ENCODE measurements around the gene ASTN1. TPM values are rescaled to one million over a fixed set of nuclear protein-coding genes. Genes with fewer than 3 reads are reported as not detected.

The ASTN1 gene
- total and polyA plus RNA-seq, 2 of the 4 experiments (the other 2 are of a cell fraction), result under 0.01 to 0.07 TPM

GRCh38 chr1:177065430-177065829 lies 99.1 kb downstream of the ASTN1 start:
- Histone ChIP-seq H3K27me3 (ENCODE audit: control insufficient read depth, insufficient read depth, low read length) (no peaks in the 10 kb centered on the region), H2BK120ac (ENCODE audit: low read depth, low read length) (no peak overlapping the region), H3K27ac (ENCODE audit: insufficient read depth, low read length) (no peak overlapping the region), H2AK5ac (ENCODE audit: low read depth, low read length) (no peak overlapping the region), H2AFZ (replicated peaks; ENCODE audit: low read length, poor library complexity) (no peak overlapping the region), H4K5ac (ENCODE audit: low read depth, low read length) (no peak overlapping the region), H2BK15ac (ENCODE audit: low read depth, low read length) (no peak overlapping the region), H3K9me1 (ENCODE audit: insufficient read depth, low read length) (no peaks in the 10 kb centered on the region), H3K14ac (replicated peaks; ENCODE audit: low read depth, low read length) (no peak overlapping the region), H4K20me1 (ENCODE audit: insufficient read depth, low read length) (no peaks in the 10 kb centered on the region), H4K91ac (ENCODE audit: insufficient read depth, low read depth, low read length) (no peak overlapping the region), H2AK9ac (replicated peaks; ENCODE audit: low read depth, low read length, poor library complexity) (no peak overlapping the region), H3K4me1 (ENCODE audit: control insufficient read depth, insufficient read depth, low read length) (no peaks in the 10 kb centered on the region), H4K8ac (ENCODE audit: low read depth in 2 of 2, low read length in 2 of 2) (no peak overlapping the region), H3K4me3 (ENCODE audit: insufficient read depth, low read depth, low read length) (no peak overlapping the region), H3K9me3 (ENCODE audit: control insufficient read depth, insufficient read depth, low read length) (no peaks in the 10 kb centered on the region), H3K36me3 (ENCODE audit: control insufficient read depth, insufficient read depth, low read length) (no peaks in the 10 kb centered on the region), H3K9ac (ENCODE audit: low read depth, low read length) (no peak overlapping the region), H3K4me2 (ENCODE audit: low read depth, low read length) (no peak overlapping the region), H3K79me1 (ENCODE audit: low read depth in 1 of 2, low read length in 2 of 2) (no peaks in the 10 kb centered on the region), H3K56ac (ENCODE audit: extremely low read depth, insufficient read depth, low read length) (no peak overlapping the region), H3K18ac (ENCODE audit: low read depth, low read length) (no peak overlapping the region), H2BK20ac (ENCODE audit: low read depth, low read length) (no peak overlapping the region), H3K4ac (ENCODE audit: low read depth, low read length) (no peak overlapping the region), H3K23ac (ENCODE audit: low read depth, low read length) (no peak overlapping the region), H2BK5ac (ENCODE audit: low read depth, low read length, poor library complexity, severe bottlenecking) (no peak overlapping the region)
- dilution Hi-C loops (cut with HindIII; ENCODE audit: low sequenced_read_pairs, unreplicated experiment) (no loop called here), intact Hi-C loops (cut with micrococcal nuclease) (no loop called here), in situ Hi-C loops (cut with MboI; ENCODE audit: low sequenced_read_pairs) (no loop called here)
- no peak for DNase-seq
- POLR2A ChIA-PET (ENCODE audit: unreplicated experiment), result no interaction called here
- TF ChIP-seq FOS (IDR thresholded peaks at IDR 0.05; ENCODE audit: low read depth, low read length) (no peak), CEBPB (IDR thresholded peaks at IDR 0.05; ENCODE audit: low read depth, low read length) (no peak), POLR2A (IDR thresholded peaks at IDR 0.05; ENCODE audit: low read depth, low read length) (no peak), MXI1 (IDR thresholded peaks at IDR 0.05; ENCODE audit: borderline replicate concordance, low read depth, low read length) (no peak), RAD21 (IDR thresholded peaks at IDR 0.05; ENCODE audit: low read length) (no peak), ELK1 (IDR thresholded peaks at IDR 0.05; ENCODE audit: borderline replicate concordance, low read depth, low read length) (no peak), CTCF (conservative IDR thresholded peaks at IDR 0.05; ENCODE audit: low read depth, low read length) (no peak), CHD1 (IDR thresholded peaks at IDR 0.05; ENCODE audit: low read depth, low read length) (no peak), RFX5 (IDR thresholded peaks at IDR 0.05; ENCODE audit: low read depth, low read length) (no peak), MAFK (IDR thresholded peaks at IDR 0.05; ENCODE audit: low read depth, low read length) (no peak), RCOR1 (IDR thresholded peaks at IDR 0.05; ENCODE audit: insufficient replicate concordance, low read length) (no peak), BHLHE40 (IDR thresholded peaks at IDR 0.05; ENCODE audit: low read depth, low read length) (no peak)
- BruUV-seq (replicated peaks), result no TSS peak
- ATAC-seq (ENCODE audit: low read depth), result no peak
- WGBS, 2 experiments (ENCODE audit: extremely low coverage in 2 of 2, insufficient read length in 1 of 2), result no CpG with 5 or more reads among the region's 2 CpGs
- CTCF ChIA-PET, result no interaction called here

Measured in IMR-90 (cell line).